HG02981 (cell line): ENCODE data around the gene PTPRS.

ENCODE experiments used
- ATAC-seq: cut with Tn5 transposase; IDR thresholded peaks from one replicate; pipeline ENCODE4 v1.9.1; 2021; ENCODE audit warnings: mild to moderate bottlenecking, moderate library complexity; ENCODE audit not compliant: unreplicated experiment

Gene PTPRS

DNA sequence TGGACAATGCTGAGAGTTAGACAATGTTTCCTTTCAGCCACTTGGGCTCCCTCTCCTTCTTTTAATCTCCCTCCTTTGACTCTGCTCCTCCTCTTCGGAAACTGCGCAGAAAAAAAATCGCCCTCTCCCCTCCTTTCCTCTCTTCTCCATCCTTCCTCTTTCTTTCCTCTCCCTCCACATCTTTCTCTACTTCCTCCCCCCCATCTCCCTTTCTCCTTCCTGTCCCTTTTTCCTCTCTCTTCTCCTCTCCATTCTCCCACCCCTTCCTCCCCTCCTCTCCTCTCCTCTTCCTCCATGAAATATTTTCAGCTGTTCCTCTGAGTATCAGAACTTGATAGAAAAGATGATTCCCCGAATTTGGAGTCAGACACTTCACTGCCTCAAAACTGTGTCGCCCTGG is 15.1 kb upstream of the PTPRS start:
- no peak for ATAC-seq

DNA sequence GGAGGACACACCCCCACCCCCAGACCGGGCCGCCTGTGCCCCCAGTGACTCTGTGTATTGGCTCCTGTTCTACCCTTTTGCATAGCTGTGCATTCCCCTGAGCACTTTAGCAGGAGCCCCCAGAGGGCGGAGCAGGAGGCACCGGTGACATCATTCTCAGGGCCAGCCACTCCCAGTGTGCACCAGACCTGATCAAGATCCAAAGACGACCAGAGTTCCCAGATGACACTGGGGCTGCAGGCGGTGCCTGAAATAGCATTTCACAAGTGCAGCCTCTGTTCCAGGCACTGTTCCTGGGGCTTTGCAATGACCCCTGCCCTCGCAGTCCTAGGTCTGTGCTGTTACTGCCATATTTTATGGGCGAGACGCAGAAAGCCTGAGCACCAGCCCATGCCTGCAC is 14.5 kb upstream of the PTPRS start:
- ATAC-seq, result no peak

DNA sequence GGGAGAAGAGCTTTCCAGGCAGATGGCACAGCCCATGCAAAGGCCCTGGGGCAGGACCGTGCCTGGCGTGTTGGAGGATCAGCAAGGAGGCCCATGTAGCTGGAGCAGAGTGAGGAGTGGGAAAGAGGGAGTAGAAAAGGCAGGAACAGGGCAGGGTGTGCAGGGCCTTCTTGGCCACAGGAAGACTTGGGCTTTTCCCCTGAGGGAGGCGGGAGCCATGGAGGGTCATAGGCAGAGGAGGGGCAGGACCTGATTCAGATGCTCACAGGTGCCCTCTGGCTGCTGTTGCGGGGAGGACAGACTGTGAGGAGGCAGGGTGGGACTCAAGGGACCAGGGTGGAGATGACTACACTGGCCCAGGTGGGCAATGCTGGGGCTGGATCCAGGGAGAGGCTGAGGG is 13.8 kb upstream of the PTPRS start:
- no peak for ATAC-seq

DNA sequence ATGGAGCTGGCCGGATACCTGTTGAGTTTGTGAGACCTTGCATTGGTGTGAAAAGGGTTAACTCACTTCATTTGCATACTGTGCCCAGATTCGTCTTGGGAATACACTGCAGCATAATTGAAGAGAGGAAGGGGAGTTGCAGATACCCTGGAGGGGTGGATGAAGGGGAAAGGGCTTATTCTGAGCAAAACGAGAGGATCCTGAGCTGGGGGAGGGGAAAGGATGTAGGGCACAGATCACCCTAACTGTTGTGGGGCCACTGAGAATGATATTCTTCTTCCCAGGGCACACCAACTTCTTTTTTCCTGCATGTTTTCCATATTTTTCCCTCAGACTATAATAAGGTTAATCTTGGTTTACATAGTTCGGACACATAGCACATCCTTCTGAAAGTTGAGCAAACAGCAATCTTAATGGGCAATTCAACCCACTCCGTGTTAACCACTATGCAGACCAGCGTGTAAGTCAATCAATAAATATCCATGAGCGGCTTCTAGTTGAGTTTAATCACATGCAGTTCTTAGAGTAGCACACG is 11.7 kb upstream of the PTPRS start:
- ATAC-seq, result no peak

DNA sequence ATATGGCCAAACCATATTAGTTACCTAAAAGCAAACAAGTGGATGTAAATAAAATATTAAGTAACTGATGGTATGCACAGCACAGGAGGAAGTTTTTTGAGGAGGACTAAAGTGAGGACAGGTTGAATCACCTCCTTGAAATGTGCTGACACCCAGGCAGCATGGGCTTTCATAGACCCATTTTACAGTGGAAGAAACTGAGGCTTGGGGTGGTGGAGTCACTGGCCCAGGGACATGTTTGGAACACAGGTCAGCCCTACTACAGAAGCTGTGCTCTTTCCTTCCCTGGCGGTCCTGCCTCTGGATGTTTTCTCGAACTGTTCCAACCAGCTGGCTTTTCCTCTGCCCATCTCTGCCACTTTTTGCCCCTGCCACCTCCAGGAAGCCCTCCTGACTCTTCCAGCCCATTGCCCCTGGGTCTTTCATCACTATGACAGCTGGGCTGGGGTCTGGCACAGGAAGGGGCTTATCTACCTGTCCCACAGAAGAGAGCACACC is 11.2 kb upstream of the PTPRS start:
- ATAC-seq, result no peak

DNA sequence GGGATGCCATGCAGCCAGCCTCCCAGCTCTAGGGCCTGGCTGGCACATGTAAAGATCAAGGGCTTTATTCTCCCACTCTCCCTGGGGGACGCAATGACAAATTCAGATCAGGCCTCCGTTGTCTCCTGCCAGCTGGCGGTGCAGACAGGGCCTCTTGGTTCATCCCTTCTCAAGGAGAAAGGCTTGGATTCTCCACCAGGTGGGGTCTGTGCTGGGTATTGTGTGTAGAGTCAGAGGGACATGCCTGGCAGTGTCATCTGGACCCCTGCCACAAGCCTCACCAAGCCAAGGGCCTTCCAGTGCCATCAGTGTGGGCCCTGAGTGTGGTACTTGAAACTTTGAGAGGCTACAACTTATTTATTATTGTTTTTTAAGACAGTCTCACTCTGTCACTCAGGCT is 8.4 kb upstream of the PTPRS start:
- no peak for ATAC-seq

DNA sequence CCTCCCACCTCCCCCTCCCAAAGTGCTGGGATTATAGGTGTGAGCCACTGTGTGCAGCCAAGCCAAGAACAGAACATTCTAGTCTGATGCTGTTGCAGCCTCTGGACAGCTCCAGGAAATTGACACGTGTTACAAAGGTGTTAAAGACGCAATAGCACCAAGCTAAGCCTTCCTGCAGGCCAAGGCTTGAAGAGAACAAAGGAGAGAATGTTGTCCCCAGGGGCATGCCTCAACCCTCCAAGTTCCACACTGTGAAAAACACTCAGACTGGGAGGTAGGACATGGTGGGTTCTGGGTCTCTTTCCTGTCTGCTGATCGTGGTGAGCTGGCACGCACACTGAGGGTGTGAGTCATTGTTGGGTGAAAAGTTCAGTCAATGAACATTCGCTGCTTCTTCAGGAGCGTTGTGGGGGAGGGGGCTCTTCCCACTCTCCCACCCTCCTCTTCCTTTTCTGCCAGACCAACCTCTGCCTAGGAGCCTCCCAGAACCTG is 5.3 kb upstream of the PTPRS start:
- ATAC-seq, result no peak

DNA sequence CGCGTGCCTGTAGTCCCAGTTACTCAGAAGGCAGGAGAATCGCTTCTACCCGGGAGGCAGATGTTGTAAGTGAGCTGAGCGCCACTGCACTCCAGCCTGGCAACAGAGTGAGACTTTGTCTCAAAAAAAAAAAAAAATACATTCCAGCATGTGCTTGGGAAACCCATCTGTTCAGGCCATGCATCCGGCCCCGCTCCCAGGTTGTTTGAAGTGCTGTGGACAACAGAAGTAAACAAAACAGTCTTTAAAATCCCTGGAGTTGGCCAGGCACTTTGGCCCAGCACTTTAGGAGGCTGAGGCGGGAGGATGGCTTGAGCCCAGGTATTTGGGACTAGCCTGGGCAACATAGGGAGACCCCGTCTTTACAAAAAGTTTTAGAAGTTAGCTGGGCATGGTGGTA is 3.2 kb upstream of the PTPRS start:
- no peak for ATAC-seq

DNA sequence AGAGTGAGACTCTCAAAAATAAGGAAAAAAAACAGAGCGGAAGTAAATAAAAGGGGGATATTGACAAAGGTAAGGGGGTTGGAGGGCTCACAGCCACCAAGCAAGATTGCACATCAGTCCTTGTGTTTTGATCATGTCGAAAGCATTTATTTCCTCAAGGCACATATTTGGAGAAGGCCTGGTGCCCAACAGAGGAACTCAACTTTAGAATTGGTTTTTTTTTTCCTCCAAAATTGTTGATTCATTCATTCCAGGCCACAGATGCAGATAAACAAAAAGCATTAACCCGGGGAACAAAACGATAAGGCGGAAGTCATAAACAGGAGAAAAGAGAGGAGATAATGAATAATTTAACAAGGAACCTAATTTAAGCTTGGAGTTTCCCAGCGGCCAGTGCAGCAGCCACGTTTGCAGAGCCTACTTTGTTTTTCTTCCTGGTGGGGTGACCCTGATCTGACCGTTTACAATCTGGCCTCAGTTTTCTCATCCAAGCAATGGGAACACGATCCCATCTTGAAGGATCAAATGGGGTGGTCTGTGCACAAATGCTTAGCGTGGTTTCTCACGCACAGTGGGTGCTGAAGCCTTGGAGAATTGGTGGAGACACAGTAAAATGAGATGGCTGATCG is 2.1 kb upstream of the PTPRS start:
- ATAC-seq, result no peak

DNA sequence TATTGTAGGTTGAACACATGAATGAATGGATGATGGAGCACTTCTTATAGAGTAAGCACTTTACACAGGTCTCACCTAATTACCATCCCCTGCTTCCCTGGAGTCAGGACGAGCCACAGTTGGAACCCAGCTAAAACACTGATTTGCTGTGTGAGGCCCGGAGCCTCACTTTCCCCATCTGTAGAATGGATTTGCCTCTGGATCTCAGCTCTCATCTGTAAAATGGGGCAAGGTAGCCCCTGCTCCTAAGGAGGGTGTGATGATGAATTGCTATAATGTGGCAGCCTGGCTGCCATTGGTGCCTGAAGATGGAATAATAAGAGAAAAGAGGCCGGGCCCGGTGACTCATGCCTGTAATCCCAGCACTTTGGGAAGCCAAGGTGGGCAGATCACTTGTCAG is 1.4 kb upstream of the PTPRS start:
- ATAC-seq, result no peak

DNA sequence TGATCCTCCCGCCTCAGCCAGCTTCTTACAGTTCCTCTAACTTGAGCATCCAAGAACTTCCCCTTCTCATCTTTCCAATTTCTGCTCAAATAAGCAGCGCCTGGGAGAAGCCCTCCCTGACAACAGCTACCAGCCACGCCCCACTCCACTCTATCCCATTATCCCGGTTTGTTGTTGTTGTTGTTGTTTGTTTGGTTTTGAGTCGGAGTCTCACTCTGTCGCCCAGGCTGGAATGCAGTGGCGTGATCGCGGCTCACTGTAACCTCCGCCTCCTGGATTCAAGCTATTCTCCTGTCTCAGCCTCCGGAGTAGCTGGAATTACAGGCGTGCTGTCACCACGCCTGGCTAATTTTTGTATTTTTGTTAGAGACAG is 822 bp upstream of the PTPRS start:
- no peak for ATAC-seq

DNA sequence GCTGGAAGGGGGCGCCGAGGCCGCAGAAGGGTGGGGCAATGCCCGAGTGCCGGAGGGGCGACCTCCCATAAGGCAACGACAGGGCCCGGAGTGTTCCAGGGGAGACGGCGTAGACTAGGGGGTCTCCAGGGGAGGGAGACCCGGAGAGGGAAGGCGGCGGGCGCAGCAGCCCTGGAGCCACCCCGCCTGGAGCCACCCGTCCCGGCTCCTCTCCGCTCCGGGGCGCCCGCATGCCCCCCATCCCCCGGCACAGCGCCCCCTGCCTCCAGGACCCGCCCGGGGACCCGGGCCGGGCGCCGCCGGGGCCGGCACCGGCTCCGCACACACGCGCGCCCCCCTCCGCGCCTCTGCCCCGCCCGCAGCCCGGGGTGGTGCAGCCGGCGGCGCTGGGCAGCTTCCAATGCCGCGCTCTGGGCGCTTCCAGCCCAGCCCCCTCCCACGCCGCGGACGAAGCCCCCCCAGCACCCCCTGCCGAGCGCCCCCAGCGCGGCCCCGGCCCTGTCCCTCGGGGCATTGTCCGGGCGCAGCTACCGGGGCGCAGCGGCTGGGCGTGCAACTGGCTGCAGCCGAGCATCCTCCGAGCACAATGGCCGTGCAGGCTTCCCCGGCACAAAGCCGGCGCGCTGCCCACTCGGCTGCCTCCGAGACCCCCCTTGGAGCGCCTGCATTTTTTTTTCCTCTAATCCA is 519 bp downstream of the PTPRS start:
- ATAC-seq, result no peak

DNA sequence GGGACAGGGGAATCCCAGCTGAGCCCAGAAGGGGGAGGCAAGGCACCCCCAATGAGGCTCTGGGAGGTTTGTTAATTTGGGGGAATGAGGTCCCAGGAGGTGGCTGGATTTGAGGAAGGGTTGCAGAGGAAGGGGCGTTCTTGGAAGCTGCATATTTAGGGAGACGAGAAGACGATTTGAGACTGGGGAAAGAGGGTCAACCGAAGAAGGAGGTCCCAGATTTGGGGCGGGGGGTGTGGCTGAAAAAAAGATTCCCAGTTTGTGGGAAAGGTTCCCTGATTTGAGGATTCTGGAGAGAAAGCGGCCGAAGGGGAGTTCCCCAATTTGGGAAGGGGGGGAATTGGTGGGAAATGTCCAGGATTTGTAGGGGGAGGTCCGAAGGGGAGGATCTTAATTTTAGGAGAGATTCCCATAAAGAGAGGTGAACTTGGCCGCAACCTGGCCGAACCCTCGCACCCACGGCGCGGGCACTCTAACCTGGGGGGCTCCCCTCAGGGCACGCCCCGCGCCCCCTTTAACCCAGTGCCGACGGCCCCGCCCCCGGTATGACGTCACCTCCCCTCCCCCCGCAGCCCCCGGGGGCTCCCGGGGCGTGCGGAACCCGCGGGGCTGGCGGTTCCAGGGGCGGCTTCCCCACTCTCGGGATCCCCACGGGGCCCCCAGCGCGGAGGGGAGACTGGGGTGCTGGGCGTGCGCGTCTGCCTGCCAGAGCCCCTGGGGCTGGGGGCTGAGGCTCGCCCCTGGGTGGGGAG is 1.2 kb downstream of the PTPRS start:
- ATAC-seq, result no peak

DNA sequence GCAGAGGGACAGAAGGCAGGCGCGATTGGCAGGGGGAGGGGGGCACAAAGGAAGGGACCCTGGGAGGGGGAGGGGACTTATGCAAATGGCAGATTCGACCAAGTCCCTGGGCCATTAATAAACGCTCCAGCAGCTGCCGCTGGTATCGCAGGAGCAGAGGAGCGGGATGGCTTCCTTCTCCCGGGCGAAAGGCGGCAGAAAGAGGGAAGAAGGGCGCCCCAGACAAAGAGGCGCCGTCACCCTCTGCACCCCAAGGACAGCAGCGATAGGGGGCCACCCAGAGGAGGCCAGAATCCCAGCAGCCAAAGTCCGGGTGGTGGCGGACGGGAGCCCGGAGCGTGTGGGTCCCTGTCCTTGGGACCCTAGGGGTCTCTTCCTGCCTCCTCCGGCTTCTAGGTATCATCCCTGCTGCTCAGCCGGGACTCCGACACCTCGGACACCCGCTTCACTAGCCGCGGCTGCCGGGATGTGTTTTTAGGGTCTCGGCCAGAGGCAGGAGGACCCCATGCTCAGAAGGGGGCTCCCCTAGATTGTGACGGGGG is 1.9 kb downstream of the PTPRS start:
- ATAC-seq, result no peak

DNA sequence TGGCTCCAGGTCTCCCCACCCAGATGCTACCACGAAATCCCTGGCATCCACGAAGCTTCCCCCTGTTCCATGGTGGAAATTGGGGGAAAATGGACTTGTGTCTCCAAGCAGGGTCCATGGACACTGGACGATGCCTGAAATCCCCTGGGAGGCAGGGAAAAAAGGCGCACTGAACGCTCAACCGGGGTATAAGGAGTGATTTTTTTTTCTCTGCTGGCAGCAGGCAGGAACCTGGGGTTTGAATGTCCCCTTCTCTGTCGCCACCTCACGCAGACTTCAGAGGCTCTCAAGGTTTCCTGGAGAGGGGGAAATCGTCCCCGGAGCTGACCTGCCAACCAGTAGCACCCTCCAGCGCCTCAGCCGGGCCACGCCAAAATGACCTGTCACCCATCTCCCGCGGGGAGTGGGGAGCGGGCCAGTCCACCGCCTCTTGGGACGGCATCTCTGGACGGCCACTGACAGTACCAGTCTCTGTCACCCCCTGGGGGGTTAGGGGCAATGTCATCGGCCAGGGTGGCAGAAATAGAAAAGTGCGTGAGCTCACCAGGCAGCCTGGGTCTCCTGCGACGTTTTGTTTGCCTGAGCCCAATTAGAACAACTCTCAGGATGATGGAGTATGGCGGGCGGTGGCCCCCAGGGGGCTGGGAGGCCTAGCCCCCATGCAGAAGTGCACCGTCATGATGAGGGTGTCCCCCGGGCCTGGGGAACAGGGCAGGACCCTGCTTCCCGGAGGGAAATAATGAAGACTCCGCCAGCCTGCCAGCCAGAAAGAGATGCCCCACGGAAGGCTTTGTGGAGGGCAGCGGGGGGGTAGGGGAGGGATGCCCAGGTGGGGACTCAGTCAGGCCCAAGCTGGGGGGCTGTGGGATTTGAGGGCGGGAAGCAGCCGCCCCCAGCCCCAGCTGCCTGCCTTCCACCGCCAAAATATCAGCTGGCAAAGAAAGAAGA is 2.6 kb downstream of the PTPRS start:
- no peak for ATAC-seq

DNA sequence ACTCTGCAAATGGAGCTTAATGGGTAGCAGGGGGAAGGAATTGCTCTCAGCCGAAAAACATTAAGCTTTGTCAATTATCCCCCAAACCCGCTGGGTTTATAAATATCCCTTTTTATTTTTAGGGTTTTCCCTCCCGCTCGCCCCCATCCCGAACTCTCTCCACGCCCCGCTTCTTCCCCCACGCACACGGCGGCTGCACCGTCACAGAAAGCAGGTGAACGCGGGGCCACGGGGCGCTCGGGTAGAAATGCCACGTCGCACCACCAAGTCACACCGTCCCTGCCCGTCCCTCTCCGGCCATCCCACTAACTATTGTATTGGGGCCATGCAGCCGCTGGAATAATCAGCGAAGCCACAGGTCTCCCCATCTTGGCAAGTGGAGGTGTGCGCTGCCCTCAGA is 3.5 kb downstream of the PTPRS start:
- ATAC-seq, result no peak

DNA sequence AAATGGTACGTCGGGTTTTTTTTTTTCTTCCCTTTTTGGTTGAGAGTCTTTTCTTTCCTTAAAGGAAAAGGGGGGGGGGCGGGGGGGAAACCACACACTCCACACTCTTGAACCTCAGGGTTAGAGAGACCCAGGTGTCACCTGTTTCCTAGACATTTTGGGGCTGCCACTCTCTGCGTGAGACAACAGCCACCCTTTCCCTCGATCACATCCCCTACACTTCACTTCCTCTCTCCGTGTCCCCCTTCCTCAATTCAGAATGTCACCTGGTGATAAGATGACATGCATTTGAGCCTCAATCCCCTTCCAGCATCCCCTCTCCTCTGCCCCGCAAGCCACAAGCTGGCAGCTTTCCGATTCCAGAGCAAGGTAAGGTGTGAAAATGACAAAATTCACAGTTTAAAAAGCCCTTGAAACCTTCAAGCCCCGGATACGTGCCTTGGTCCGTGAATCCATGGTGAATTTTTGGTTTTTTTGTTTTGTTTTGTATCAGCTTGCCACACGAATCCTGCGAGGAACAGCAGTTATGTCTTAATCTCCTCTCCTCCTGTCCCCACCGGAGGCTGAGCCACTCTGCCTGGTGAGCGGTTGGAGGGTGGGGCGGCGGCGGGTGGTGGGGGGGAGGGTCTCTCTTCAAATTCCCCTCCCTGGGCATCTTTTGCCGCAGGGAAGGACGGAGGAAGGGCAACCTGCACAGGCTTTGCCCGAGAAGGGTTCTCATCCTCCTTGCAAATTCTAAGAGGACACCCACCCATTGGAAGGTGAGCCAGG is 4.2 kb downstream of the PTPRS start:
- ATAC-seq, result no peak

DNA sequence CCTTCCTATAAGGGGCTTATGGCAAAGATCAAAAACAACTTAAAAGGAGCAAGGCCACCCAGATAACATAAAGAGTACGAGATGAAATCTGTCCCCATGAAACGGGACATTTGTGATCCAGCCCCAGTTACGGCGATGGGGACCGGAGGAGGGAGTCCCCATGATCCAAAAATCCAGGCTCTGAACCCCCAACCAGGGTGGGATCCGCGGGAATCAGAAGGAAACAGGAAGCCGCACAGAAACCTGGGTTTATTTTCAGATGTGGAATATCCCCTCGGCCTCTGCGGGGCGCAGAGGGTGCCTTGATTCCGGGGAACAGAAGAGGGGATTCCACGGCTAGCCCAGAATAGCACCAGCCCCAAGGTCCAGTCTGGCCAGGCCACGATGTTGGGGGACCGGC is 5.0 kb downstream of the PTPRS start:
- no peak for ATAC-seq

DNA sequence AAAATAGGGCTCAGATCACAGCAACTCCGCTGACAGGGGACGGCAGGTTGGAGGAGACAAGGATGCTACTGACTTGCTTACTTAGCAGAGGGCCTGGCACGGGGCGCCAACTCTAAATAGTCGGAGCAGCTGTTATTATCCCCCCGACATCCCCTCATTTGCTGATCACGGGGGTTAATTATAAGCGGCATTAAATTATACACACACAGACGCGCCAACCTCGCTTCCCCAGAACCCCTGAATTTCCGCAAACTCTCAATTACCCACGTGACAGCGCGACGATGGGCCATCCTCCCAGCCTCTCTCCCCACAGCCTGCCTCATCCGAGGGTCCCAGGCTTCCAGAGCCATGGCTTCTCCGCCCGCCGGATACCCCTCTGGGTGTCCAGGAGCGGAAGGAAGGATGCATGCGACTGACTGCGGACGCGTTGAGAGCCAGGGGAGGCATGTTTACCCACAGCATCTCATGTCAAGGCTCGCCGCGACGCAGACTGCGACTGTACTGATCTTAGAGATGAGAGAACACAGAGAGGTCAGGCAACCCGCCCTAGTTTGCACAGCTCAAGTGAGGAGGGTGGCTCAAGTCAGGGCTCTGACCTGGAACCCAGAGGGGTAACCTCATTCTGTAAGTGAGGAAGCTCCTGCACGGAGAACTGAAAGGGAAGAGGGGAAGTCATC is 5.7 kb downstream of the PTPRS start:
- no peak for ATAC-seq
